HG02970 (cell line): ENCODE measurements around the gene ZNF775.
"Not testable (repeated sequence)": the region's sequence is repeated elsewhere in the genome, so short reads cannot be mapped to it uniquely, and the experiment has no call there.

Experiments used
- ATAC-seq: cut with Tn5 transposase; IDR thresholded peaks from one replicate; pipeline ENCODE4 v1.9.1; 2021; ENCODE audit warnings: mild to moderate bottlenecking, moderate library complexity, moderate number of reproducible peaks; ENCODE audit not compliant: unreplicated experiment, low FRiP score

ZNF775 gene

DNA sequence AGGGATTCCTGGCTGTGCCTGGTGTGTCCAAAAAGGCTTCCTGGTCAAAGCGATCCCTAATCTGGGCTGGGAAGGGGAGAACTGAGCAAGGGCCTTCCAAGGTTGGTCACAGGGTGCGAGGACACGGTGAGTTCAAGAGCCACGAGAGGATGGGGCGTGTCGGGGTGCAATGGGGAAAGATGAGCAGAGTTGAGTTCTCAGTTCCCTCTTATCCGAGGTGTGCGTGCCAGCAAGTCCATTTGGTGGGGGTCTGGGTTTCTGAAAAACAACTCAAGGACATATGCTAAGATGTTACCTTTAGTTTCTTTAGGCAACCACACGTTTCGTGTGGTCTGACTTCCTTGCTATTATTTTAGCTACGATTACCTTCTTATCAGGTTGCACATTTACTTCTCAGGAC lies 1.3 kb downstream of the ZNF775 start:
- no peak for ATAC-seq

DNA sequence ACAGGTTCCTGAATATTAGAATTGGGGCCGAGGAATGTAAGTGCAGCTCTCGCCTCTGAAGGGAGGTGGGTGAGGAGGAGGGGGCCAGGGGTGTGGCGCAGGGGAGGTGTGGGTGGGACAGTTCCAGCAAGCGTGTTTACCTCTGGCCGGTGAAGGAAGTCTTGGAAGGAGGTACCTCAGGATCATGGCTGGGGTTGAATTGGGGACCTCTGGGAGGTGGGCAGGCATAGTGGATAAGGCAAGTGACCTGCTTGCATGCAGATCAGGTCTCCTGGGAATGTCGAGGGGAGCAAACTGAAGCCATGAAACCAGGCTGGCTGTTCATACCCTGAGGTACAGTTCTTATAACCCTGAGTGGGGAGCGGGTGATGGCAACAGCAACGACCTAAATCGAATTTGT lies 2.0 kb downstream of the ZNF775 start:
- ATAC-seq = no peak

DNA sequence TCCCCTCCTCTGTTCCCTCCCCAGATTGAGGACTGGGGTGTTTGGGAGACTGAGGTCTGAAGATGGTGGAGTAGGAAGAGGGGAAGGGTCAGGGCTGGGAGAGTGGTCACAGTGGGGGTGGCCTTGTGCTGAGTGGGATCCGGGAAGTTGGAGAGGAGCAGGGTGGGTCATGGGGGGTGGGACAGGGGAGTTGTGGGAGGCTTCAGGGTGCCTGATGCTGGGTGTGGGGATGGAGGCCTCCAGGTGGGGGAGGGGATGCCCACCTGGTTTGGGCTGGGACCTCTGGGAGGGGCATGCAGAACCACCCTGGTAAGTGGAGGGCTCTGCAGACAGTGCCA lies 2.6 kb downstream of the ZNF775 start:
- ATAC-seq = no peak

DNA sequence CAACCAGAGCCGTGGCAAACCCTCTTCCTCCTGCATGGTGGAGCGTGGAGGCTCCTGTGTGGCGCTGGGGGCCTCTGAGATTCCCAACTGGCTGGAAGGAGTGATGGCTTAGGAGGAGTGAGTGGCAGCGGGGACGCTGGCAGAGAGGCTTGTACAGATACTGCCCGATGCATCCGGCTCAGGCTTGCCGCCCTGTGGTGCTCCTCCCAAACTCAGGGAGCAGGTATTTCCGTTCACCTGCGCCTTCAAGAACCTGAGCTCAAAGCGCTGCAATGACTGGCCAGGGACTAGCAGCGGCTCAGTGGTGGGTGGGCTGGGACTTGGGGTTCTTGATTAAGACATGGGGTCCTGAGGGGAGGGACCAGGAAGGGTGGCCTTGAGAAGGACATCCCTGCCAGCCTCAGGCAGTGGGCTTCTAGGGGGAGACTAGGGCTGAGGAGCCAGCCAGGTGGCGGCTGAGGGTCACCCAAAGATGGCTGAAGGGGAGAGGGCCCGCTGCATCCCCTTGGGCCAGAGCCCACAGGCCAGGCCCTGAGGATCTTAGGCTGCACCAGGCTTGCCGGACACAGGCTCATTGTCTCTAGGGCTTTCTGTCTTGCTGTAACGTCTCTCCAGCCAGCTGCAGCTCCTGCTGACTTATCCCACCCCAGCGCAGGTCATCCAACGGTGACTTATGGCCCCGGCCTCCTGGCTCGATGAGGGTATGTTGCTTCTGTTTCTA lies 3.2 kb downstream of the ZNF775 start:
- ATAC-seq = no peak

DNA sequence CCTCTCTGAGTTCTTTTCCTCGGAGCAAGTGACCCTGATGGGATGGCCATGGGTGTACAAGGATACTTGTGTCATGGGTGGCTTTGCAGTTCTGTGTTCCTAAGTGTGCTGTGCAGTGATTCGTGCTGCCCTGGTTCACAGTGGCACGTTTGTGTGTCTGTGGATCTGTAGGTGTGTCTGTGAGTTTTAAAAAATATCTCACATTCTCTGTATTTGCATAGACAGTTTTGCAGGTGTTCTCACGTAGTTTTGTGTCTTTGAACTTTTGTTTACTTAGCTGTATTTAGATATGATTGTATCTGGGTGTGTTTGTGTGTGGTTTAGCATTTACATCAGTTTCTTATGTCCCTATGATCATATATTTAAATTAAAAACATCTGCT lies 3.7 kb downstream of the ZNF775 start:
- no peak for ATAC-seq

DNA sequence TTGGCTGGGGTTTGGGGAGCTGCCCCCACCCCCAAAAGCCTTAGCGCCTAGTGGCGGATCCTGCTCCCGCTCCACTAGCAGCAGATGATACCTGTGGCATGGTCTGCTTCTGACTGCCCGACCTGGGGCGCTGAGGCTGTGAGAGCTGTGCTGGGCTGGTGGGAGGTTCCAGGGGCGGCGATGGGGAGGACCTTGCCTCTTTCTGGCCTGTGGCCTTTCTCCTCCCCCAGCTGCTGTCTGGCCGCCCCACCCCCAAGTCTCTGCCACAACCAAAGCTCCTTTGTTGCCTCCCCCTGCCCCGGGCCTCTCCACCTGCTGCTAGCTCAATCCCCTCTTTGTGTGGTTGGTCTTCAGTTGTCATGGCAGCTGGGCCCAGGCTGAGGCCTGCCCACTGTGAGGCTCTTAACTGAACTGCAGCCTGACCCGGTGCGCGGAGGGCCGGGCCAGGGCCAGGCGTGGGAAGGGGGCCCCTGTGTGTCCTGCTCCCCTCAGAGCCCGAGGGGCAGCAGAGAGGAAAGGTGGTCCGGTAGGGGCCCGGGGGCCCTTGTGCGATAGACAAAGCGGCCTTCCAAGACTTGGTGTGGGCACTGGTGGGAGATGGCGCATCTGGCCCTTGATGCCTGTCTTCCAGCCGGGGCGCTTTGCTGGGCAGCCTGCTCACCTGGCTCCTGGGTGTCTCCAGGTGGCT lies 4.7 kb downstream of the ZNF775 start:
- ATAC-seq = no peak

DNA sequence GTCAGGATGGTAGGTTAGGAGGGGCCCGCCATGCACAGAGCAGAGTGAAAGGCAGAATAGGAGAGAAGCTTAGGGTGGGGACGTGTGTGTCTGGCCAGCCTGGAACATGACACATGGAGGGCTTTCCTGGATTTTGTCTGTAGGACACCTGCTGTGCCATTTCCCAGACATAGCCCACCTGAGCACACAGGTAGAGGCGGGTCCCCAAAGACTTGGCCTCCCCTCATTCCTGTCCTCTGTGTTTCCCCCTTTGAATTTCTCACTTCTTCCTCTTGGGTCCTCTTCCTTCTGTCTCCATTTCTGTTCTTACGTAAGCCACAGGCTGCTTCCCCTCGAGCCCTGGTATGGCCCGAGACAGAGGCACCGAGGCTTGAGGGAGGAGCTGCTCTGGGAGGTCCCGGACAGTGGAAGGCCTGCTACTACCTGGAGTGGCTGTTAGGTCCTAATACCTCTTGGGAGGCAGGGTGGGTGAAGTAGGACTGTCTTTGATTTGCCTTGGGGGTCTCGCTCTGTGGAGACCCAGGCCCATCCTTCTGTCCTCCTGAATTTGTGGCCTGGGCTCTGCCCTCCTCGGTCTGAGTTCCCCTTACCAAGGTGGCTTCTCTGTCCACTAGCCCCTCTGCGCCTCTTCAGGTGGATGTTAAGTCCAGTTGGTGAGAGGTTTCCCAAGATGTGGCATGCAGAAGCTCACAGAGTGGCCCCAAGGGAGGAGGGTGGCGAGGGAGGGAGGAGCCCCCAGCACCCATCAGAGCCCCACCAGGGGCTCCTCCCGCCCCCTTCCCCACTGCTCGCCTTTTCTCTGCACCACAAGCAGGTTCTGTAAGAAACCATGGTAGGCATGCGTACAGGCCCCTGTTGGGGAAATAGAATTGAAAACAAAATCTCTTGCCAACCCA lies 5.5 kb downstream of the ZNF775 start:
- ATAC-seq = no peak

DNA sequence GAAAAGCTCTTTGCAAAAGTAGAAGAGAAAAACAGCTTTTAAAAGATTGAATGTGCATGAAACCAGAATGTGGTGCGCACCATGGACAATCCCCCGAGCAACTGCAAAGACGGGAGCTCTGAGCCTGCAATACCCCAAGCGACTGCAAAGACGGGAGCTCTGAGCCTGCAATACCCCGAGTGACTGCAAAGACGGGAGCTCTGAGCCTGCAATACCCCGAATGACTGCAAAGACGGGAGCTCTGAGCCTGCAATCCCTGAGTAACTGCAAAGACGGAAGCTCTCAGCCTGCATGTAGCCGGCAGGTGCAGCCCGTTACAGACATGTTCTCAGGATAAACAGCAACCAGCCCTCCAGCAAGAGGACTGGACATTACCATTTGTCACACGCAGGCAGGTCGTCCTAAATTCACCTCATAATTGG lies 6.2 kb downstream of the ZNF775 start:
- ATAC-seq = no peak

DNA sequence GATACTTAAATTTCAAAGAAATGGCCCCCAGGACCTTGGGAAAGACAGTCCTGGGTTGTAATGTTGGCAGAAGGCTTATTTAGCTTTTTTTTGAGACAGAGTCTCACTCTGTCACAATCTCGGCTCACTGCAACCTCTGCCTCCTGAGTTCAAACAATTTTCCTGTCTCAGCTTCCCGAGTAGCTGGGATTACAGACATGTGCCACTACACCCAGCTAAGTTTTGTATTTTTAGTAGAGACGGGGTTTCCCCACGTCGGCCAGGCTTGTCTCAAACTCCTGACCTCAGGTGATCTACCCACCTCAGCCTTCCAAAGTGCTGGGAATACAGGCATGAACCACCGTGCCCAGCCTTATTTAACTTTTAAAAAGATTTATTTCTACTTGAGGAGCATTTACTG lies 6.8 kb downstream of the ZNF775 start:
- ATAC-seq = not testable (repeated sequence)

DNA sequence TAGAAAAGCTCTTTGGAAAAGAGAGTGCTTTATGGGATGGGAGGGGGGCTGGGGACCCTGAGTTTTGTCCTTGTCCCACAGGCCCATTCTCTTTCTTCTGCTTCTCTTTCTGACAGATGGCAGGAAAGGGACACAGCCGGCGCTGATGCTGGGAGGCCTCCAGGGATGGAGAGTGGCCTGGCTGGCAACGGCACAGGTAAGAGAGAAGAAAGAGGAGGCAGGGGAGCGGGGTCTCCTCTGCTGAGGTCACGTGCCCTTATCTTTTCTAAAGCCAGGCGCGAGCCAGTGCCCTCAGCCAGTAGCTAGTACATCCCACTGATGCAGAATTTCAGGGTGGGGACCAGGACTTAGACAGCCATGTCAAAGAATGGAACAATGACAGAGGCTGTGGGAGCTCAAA lies 9.2 kb downstream of the ZNF775 start:
- no peak for ATAC-seq

DNA sequence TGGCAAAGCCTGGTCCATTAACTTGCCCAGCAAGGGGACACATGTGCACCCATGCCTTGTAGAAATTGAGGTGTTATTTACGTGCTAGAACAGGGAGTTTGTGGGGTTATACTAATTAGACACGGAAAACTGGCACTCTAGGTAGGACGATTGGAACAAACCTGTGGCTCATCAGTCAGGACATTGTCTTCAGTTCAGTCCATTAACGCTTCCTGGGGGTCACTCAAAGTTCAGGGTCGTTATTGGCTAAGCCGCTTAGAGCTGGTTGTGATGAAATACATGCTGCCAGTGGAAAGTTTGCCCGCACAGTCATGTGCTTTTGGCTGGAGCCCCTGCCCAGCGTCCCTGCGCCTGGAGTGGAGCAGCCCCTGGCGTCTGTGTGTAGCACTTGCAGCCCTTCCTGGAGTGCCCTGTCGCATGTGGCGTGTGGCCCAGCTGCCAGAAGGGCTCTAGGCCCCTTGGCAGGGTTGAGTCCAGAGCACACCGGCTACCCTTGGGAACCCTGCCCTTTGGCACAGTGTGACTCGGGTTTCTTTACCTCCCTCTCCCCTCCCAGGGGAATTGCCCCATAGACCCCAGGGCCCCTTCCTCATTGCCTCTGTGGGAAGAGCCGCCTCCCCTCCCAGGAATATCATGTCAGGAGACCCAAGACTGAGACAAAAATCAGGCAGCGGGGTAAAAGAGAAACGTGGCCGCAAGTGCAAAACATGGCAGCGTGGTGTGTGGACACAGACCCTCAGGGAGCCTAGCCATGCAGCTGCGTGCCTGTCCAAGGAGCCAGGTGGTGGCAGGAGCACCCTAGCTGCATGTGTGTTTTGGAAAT lies 9.8 kb downstream of the ZNF775 start:
- ATAC-seq = no peak

DNA sequence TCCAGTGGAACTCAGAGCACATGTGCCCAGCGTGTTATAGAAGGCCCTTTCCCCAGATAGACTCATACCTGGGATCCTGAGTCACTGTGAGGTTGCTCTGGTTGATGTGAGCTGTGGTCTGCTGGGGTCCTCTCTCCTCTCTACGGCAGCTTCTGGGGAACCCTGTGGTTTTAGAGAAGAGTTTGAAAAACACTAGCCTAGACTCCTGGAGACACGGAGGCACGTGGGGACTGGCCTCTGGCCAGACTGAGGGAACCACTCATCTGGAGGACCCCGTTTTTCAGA lies 10.3 kb downstream of the ZNF775 start:
- no peak for ATAC-seq

DNA sequence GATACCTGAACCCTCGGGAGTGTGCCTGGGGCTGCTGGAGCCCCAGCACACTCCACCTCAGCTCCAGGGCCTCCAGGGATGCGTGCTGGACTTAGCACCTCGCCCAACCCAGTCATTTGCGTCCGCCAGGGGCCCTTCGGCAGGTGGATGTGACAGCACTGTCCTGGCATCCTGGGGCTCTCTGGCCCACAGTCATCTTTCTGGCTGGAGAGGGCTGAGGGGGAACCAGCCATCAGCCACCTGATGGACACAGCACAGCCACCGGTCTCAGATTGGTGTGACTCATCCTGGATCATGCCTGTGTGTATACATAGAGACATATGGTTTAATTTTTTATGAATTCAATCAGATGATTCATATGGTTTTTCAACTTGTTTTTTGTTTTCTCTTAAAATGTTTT lies 11.1 kb downstream of the ZNF775 start:
- no peak for ATAC-seq

DNA sequence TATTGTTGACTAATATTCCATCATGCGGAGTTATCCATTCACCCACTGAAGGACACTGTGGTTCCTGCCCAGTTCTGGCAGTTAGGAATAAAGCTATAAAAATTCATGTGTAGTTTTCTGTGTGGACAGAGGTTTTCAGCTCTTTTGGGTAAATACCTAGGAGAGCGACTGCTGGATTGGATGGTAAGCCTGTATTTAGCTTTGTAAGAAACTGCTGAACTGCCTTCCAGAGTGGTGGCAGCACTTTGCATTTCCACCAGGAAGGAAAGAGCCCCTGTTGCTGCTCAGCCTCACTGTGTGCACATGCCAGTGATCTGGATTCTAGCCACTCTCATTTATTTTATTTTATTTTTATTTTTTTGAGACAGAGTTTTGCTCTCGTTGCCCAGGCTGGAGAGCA lies 14.2 kb downstream of the ZNF775 start:
- ATAC-seq = no peak

DNA sequence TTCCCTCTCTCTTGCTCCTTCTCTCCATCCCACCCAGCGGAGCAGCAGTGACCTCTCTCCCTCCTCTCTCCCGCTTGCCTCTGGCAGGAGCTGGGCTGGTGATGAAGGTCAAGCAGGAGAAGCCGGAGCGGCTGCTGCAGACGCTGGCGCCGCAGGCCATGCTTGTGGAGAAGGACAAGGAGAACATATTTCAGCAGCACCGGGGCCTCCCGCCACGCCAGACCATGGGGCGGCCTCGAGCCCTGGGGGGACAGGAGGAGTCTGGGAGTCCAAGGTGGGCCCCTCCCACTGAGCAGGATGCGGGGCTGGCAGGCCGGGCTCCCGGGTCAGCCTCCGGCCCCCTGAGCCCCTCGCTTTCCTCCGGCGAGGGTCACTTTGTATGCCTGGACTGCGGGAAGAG lies 17.3 kb downstream of the ZNF775 start:
- ATAC-seq = no peak

DNA sequence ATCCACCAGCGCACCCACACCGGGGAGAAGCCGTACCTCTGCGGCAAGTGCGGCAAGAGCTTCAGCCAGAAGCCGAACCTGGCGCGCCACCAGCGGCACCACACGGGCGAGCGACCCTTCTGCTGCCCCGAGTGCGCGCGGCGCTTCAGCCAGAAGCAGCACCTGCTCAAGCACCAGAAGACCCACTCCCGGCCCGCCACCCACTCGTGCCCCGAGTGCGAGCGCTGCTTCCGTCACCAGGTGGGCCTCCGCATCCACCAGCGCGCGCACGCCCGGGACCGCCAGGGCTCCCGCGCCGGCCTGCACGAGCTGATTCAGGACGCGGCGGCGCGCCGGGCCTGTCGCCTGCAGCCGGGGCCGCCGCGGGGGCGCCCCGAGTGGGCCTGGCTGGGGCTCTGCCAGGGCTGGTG lies 17.7 kb downstream of the ZNF775 start:
- ATAC-seq = no peak

DNA sequence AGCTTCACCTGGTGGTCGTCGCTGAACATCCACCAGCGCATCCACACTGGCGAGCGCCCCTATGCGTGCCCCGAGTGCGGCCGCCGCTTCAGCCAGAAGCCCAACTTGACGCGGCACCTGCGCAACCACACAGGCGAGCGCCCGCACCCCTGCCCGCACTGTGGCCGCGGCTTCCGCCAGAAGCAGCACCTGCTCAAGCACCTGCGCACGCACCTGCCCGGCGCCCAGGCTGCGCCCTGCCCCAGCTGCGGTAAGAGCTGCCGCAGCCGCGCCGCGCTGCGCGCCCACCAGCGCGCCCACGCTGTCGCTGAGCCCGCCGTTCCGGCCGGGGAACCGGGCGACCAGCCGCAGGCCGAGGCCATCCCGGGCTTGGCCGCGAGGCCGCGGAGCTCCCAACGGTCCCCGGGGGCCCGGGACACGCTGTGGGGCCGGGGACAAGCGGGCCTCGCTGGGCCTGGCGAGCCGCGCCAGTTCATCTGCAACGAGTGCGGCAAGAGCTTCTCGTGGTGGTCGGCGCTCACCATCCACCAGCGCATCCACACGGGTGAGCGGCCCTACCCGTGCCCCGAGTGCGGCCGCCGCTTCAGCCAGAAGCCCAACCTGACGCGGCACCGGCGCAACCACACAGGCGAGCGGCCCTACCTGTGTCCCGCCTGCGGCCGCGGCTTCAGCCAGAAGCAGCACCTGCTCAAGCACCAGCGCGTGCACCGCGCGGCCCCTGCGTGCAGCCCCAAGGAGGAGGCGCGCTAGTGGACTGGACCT lies 18.4 kb downstream of the ZNF775 start:
- ATAC-seq = no peak

DNA sequence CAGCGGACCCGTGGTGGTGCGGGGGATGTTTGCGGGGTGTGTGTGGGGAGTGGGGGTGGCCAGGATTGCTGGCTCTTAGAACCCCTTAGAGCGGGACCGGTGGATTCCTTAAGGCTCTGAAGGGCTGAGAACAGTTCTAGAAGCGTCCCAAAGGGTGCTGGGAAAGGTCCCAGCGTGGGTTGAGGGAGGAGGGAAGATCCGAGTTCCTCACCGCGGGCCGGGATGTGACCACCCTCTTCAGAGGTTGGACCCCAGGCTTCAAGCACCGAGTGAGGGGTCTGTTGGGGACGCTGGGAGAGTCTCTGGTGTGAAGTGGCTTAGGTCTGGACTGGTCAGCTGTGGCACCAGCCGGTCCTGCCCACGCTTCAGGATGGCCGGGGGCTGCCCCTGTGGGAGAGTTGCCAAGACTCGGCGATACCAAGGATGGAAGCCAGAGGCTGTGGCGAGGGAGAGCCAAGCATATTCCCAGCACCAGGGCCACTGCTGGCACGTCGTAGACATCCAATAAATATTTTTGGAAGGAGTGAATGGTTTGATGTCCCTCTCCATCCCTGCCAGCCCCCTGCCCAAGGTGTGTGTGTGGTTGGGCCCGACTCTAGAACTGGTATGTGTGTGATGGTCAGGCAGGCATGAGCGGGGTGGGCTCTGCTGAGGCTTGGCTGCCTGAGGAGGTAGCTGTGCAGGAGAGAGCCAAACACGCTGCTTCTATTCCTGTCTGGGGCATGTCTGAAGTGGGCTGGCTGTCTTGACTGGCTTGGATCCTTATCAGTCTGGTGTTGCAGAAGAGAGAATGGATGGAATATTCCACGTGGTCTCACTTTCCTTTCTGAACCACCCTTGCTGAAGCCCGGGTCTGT lies 19.2 kb downstream of the ZNF775 start:
- no peak for ATAC-seq

DNA sequence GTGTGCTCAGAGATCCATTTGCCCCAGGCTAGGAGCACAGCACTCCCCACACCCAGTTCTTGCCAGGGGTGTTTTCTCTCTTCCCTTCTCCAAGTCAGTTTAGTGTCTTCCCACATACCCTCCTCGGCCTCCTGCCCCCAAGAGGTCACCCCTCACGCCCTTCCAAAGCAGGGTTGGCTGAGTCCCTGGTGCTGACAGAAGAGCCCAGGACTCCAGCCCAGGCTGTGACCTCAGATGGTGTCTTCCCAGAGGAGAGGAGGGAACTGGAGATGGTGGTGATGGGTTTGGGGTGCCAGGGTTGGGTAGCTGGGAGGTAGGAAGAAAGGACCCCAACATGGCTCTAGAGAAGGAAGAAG lies 19.8 kb downstream of the ZNF775 start:
- no peak for ATAC-seq
